HepG2 (cell line): Measurements from ENCODE around the gene TP53I3. TPM values are rescaled to one million over a fixed set of nuclear protein-coding genes. Genes with fewer than 3 reads are reported as not detected.

ENCODE experiments used
- AHDC1 ChIP-seq: sonication (generic); formaldehyde crosslinking; IDR thresholded peaks from 2 replicates; pipeline ENCODE4 v1.5.1; 2020; ENCODE audit warnings: mild to moderate bottlenecking, missing genetic modification reagents, borderline replicate concordance
- CTCF ChIP-seq: sonication (generic); formaldehyde crosslinking; IDR thresholded peaks from 2 replicates; pipeline ENCODE4 v1.5.0; 2020; ENCODE audit warnings: mild to moderate bottlenecking, missing genetic modification reagents, moderate library complexity
- MAX ChIP-seq: IDR thresholded peaks from 2 replicates; pipeline ENCODE4 v1.6.1; 2012; ENCODE audit warnings: inconsistent platforms
- NFE2L2 ChIP-seq: fragments of 150-350 bp; IDR thresholded peaks from 2 replicates; pipeline ENCODE4 v1.6.1; 2014; ENCODE audit warnings: low read length
- NFKB2 ChIP-seq: sonication (generic); formaldehyde crosslinking; IDR thresholded peaks from 2 replicates; pipeline ENCODE4 v1.4.0; 2020; ENCODE audit warnings: missing genetic modification reagents, borderline replicate concordance
- NR3C1 ChIP-seq: sonication (generic); formaldehyde crosslinking; IDR thresholded peaks from 2 replicates; pipeline ENCODE4 v1.4.0; 2020; ENCODE audit warnings: missing genetic modification reagents
- RARA ChIP-seq: IDR thresholded peaks from 2 replicates; pipeline ENCODE4 v1.6.1; 2016; ENCODE audit warnings: missing genetic modification reagents, missing compliant biosample characterization
- RFXAP ChIP-seq: sonication (generic); formaldehyde crosslinking; IDR thresholded peaks from 2 replicates; pipeline ENCODE4 v1.4.0; 2020; ENCODE audit warnings: missing genetic modification reagents, borderline replicate concordance
- SP5 ChIP-seq: IDR thresholded peaks from 2 replicates; pipeline ENCODE4 v1.6.1; 2016; ENCODE audit warnings: low read depth, borderline replicate concordance
- ZBTB2 ChIP-seq: sonication (generic); formaldehyde crosslinking; IDR thresholded peaks from 2 replicates; pipeline ENCODE4 v1.8.0; 2022; ENCODE audit warnings: low read depth, missing genetic modification reagents
- ZBTB34 ChIP-seq: sonication (generic); formaldehyde crosslinking; IDR thresholded peaks from 2 replicates; pipeline ENCODE4 v1.8.0; 2022; ENCODE audit warnings: mild to moderate bottlenecking, missing genetic modification reagents
- ZBTB7B ChIP-seq: sonication (generic); formaldehyde crosslinking; IDR thresholded peaks from 2 replicates; pipeline ENCODE4 v1.4.0; 2020; ENCODE audit warnings: missing genetic modification reagents
- ZNF331 ChIP-seq: sonication (generic); formaldehyde crosslinking; IDR thresholded peaks from 2 replicates; pipeline ENCODE4 v1.4.0; 2020; ENCODE audit warnings: missing genetic modification reagents
- ZNF713 ChIP-seq: sonication (generic); formaldehyde crosslinking; IDR thresholded peaks from 2 replicates; pipeline ENCODE4 v1.4.0; 2020; ENCODE audit warnings: mild to moderate bottlenecking, missing genetic modification reagents
- ZNF746 ChIP-seq: sonication (generic); formaldehyde crosslinking; IDR thresholded peaks from 2 replicates; pipeline ENCODE4 v1.8.0; 2022; ENCODE audit warnings: mild to moderate bottlenecking, missing genetic modification reagents
- ZNF781 ChIP-seq: sonication (generic); formaldehyde crosslinking; IDR thresholded peaks from 2 replicates; pipeline ENCODE4 v1.5.1; 2020; ENCODE audit warnings: borderline replicate concordance, mild to moderate bottlenecking, missing genetic modification reagents; ENCODE audit errors: not compliant biosample characterization
- polyA plus RNA-seq, 8 experiments: library from polyadenylated mRNA; depleted of rRNA in 3 of 8; stranded (reverse) in 7 of 8; unstranded in 1 of 8; fragments of >200 nt; fragmentation: Illumina TruSeq in 4 of 8; extraction: Trizol in 4 of 8; gene quantifications; 2 replicates each; pipeline versions ENCODE4 v1.2.1 to v1.2.3, GENCODE V29; 2011 to 2016; ENCODE audit warnings: low read depth in 4 of 8, missing spikeins in 1 of 8, mixed read lengths in 1 of 8; ENCODE audit not compliant: insufficient read depth in 1 of 8
- total RNA-seq, 5 experiments: library from RNA; depleted of rRNA; stranded (reverse); fragments of >200 nt; fragmentation: Illumina TruSeq; extraction: Trizol; gene quantifications; 2 replicates each; pipeline ENCODE4 v1.2.3, GENCODE V29; 2016; ENCODE audit warnings: low read depth in 1 of 5

TP53I3 gene
- total and polyA plus RNA-seq, 2 of the 13 experiments (the other 11 are each of a cell fraction or from before 2014, with no cell fraction given) = 25.0 to 44.1 TPM

GRCh38 chr2:24046930-24047702 is 37.5 kb downstream of the TP53I3 start, which contains the start of gene WDCP (continued):
- TF ChIP-seq ZNF746 (CRISPR knock-in tag) (peak; percentile 68), MAX (peak; percentile 46; the same call in 1 of the 2 replicates), SP5 (CRISPR knock-in tag) (no peak), NFKB2 (CRISPR knock-in tag) (peak; percentile 81; the same call in 1 of the 2 replicates), NR3C1 (CRISPR knock-in tag) (no peak), NFE2L2 (0 out of 2 replicates have a peak, but pooled peaks have one; percentile 5), ZNF781 (CRISPR knock-in tag) (no peak), ZBTB2 (CRISPR knock-in tag) (no peak), ZNF713 (no peak), ZBTB34 (CRISPR knock-in tag) (0 out of 2 replicates have a peak, but pooled peaks have one; percentile 46), RFXAP (CRISPR knock-in tag) (peak; percentile 80; the same call in 1 of the 2 replicates), ZNF331 (CRISPR knock-in tag) (peak; percentile 26; the same call in 1 of the 2 replicates), RARA (no peak), AHDC1 (no peak), CTCF (0 out of 2 replicates have a peak, but pooled peaks have one; percentile 10), ZBTB7B (CRISPR knock-in tag) (0 out of 2 replicates have a peak, but pooled peaks have one; percentile 40)
